Central memory CD8-positive, alpha-beta T cell (primary cell): ENCODE results near the gene GJA3.
"Not testable (repeated sequence)": the region's sequence is repeated elsewhere in the genome, so short reads cannot be mapped to it uniquely, and the experiment has no call there.

Experiments
- ATAC-seq: fragments of 150-1000 bp; cut with Tn5 transposase; replicated peaks from 2 replicates; pipeline ENCODE4 v1.10.0; 2022; ENCODE audit warnings: mild to moderate bottlenecking, moderate FRiP score, moderate number of reproducible peaks; ENCODE audit not compliant: poor library complexity, severe bottlenecking; ENCODE audit errors: extremely low read depth
- DNase-seq, 2 donors: peaks; one replicate each; pipeline ENCODE4 v3.0.0; 2021; ENCODE audit warnings: low spot score in 2 of 2
- H3K27ac Mint-ChIP-seq: one replicate; pipeline ENCODE4 v1.8.0; 2022; ENCODE audit warnings: low read depth, mild to moderate bottlenecking, moderate library complexity, mixed read lengths
- H3K27me3 Mint-ChIP-seq: one replicate; pipeline ENCODE4 v1.8.0; 2022; ENCODE audit warnings: mixed read lengths
- H3K36me3 Mint-ChIP-seq: one replicate; pipeline ENCODE4 v1.8.0; 2022; ENCODE audit warnings: mild to moderate bottlenecking, moderate library complexity, mixed read lengths; ENCODE audit not compliant: insufficient read depth
- H3K4me1 Mint-ChIP-seq: one replicate; pipeline ENCODE4 v1.8.0; 2022; ENCODE audit warnings: mixed read lengths
- H3K4me3 Mint-ChIP-seq: one replicate; pipeline ENCODE4 v1.8.0; 2022; ENCODE audit warnings: mild to moderate bottlenecking, moderate library complexity, mixed read lengths
- H3K9me3 Mint-ChIP-seq: one replicate; pipeline ENCODE4 v1.8.0; 2022; ENCODE audit warnings: mixed read lengths

Gene GJA3

GRCh38 chr13:20157151-20157796 is 3.6 kb downstream of the GJA3 start:
- DNase-seq, result no peak
- Mint-ChIP-seq H3K27ac (no peak overlapping the region), H3K4me3 (no peak overlapping the region), H3K36me3 (no peaks in the 10 kb centered on the region), H3K27me3 (peaks cover 47% of the 10 kb centered on the region), H3K4me1 (peaks cover 8% of the 10 kb centered on the region), H3K9me3 (no peaks in the 10 kb centered on the region)
- ATAC-seq, result no peak

DNA sequence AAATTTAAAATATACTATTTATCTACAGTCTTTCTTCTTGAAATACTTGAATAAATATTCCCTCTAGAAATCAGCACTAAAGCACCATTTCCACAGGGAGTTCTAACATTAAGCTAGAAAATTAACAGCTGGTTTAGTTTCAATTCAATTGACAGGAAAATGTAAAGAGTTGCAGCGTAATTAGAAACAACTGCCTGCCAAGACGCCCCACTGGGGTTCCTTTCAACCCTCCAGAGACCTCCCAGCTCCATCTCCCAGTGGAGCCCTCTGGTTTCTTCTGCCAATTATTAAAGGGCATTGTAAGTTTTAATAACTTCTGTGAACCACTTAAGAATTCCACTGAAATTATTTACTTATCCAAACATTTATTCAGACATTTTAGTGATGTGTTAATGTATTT is 4.2 kb downstream of the GJA3 start:
- H3K9me3 Mint-ChIP-seq, result no peaks in the 10 kb centered on the region
- ATAC-seq (no peak), DNase-seq (no peak)
- H3K27ac Mint-ChIP-seq, result no peak overlapping the region
- peaks cover 8% of the 10 kb centered on the region for H3K4me1 Mint-ChIP-seq
- H3K4me3 Mint-ChIP-seq, result no peak overlapping the region
- peaks cover 45% of the 10 kb centered on the region for H3K27me3 Mint-ChIP-seq
- no peaks in the 10 kb centered on the region for H3K36me3 Mint-ChIP-seq

DNA sequence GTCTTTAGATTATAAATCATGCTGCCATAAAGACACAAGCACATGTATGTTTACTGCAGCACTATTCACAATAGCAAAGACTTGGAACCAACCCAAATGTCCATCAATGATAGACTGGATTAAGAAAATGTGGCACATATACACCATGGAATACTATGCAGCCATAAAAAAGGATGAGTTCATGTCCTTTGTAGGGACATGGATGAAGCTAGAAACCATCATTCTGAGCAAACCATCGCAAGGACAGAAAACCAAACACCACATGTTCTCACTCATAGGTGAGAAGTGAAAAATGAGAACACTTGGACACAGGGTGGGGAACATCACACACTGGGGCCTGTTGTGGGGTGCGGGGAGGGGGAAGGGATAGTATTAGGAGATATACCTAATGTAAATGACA is 7.6 kb downstream of the GJA3 start:
- H3K9me3 Mint-ChIP-seq, ATAC-seq, H3K36me3 Mint-ChIP-seq, DNase-seq, H3K4me3 Mint-ChIP-seq, H3K27ac Mint-ChIP-seq, H3K4me1 Mint-ChIP-seq: not testable (repeated sequence)
- peaks cover 59% of the 10 kb centered on the region for H3K27me3 Mint-ChIP-seq

GRCh38 chr13:20151612-20152011 is 9.2 kb downstream of the GJA3 start:
- no peak overlapping the region for H3K27ac Mint-ChIP-seq
- H3K4me1 Mint-ChIP-seq, result no peaks in the 10 kb centered on the region
- no peak overlapping the region for H3K4me3 Mint-ChIP-seq
- no peak for DNase-seq
- H3K27me3 Mint-ChIP-seq, result peaks cover 56% of the 10 kb centered on the region
- no peak for ATAC-seq
- no peaks in the 10 kb centered on the region for H3K36me3 Mint-ChIP-seq
- H3K9me3 Mint-ChIP-seq, result no peaks in the 10 kb centered on the region

- Mint-ChIP-seq H3K36me3 (no peaks in the 10 kb centered on the region), H3K4me1 (no peaks in the 10 kb centered on the region), H3K9me3 (no peaks in the 10 kb centered on the region), H3K27me3 (peaks cover 58% of the 10 kb centered on the region), H3K4me3 (no peak overlapping the region), H3K27ac (no peak overlapping the region)
- ATAC-seq (no peak), DNase-seq (no peak)
These were observed 9.8 kb downstream of the GJA3 start for GRCh38 chr13:20151016-20151415.

DNA sequence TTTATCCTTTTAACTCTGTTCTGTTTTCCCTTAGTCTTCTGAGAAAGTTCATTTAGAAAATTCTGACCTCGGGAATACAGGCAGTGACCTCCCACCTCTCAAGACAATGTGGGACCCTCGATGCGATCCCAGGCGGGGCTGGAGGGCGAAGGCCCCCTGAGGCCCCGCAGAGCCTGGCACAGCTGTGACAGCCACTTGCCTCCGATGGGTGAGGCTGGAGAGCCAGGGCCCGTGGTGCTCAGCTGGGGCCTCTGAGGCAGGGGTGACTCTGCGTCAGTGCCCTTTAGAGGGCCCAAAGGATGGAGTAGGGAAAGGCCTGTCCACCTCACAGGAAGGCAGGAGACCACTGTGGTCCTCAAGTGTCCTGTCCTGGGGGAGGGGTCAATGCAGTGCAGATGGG is 10.3 kb downstream of the GJA3 start:
- Mint-ChIP-seq H3K36me3 (no peaks in the 10 kb centered on the region), H3K27me3 (peaks cover 63% of the 10 kb centered on the region), H3K4me3 (no peak overlapping the region), H3K9me3 (no peaks in the 10 kb centered on the region), H3K27ac (no peak overlapping the region), H3K4me1 (no peaks in the 10 kb centered on the region)
- DNase-seq, result no peak
- no peak for ATAC-seq

DNA sequence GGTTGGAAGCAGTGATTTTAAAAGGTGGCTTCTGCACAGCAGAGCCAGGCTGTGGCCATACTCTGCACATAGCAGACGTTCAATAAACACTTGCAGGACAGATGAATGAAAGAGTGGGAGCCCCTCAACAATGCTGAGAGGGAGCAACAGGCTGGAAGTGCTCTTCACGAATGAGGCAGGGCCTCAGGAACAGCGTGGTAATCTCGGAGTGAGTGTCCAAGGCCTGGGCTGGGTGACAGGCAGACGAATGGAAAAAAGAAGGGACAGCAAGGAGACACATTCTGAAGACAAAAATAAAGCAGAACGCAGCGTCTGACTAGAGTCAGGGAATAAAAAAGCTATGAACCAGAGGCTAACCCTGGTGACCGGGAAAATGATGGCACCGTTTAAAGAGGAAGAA is 11.1 kb downstream of the GJA3 start:
- no peaks in the 10 kb centered on the region for H3K4me1 Mint-ChIP-seq
- no peak for ATAC-seq
- H3K36me3 Mint-ChIP-seq, result no peaks in the 10 kb centered on the region
- no peak overlapping the region for H3K4me3 Mint-ChIP-seq
- H3K27me3 Mint-ChIP-seq, result peaks cover 62% of the 10 kb centered on the region
- H3K27ac Mint-ChIP-seq, result no peak overlapping the region
- no peak for DNase-seq
- H3K9me3 Mint-ChIP-seq, result no peaks in the 10 kb centered on the region

DNA sequence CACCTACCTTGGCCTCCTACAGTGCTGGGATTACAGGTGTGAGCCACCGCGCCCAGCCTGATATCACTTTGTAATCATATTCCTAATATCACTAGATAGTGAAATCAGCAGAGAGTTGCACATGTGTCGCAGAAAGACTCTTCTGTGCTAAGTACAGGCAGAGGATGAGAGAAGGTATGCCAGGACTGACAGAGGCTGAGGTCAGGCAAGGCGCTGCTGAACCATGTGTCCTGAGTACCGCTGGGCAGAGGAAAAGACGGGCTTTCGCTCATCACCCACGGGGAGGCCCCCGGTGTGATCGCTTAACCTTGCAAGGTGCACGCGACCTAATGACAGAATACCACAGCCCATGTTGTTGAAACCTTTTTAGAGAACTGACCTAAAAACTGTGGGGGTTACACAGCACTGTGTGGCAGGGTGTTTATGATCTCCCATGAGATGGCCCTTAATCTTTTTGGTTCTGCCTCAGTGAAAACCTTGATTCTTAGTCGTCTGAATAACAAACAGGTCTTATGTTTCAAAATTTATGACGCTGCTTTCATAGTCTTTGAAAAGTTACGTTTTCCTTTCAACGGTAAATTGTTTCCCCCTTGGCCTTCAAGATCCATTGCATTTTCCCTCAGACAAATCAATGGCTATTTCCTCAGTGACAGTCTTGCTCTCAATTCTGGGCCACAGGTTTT is 12.2 kb downstream of the GJA3 start:
- H3K27ac Mint-ChIP-seq, result no peak overlapping the region
- H3K36me3 Mint-ChIP-seq, result no peaks in the 10 kb centered on the region

GRCh38 chr13:20146381-20146780 is 14.5 kb downstream of the GJA3 start:
- no peak for DNase-seq
- H3K27me3 Mint-ChIP-seq, result peaks cover 74% of the 10 kb centered on the region
- H3K4me3 Mint-ChIP-seq, result no peak overlapping the region
- H3K27ac Mint-ChIP-seq, result no peak overlapping the region
- H3K9me3 Mint-ChIP-seq, result no peaks in the 10 kb centered on the region
- H3K36me3 Mint-ChIP-seq, result no peaks in the 10 kb centered on the region
- H3K4me1 Mint-ChIP-seq, result no peaks in the 10 kb centered on the region
- no peak for ATAC-seq

More for the DNA sequence above, 12.2 kb downstream of the GJA3 start:
- ATAC-seq (no peak), DNase-seq (no peak)
- H3K9me3 Mint-ChIP-seq, result no peaks in the 10 kb centered on the region
- no peak overlapping the region for H3K4me3 Mint-ChIP-seq
- peaks cover 63% of the 10 kb centered on the region for H3K27me3 Mint-ChIP-seq
- H3K4me1 Mint-ChIP-seq, result no peaks in the 10 kb centered on the region

DNA sequence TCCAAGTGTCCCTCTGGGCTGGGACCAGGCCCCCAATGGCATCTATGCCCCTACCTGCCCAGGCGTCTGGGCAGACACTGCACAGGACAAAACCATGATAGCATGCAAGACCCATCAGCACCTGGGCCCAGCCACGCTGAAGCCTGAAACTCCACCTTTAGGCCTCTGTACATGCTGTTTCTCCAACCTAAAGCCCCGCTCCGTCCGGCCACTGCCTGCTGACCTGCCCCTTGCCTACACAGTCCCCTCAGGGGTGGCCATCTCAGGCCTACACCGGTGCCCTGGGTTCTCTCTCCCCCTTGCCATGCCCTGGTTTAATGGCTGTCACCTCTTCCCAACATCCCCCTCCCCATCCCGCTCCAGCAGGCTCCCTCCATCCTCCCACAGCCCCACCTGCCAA is 15.3 kb downstream of the GJA3 start:
- Mint-ChIP-seq H3K27me3 (peaks cover 74% of the 10 kb centered on the region), H3K4me3 (no peak overlapping the region), H3K9me3 (no peaks in the 10 kb centered on the region), H3K27ac (no peak overlapping the region), H3K36me3 (no peaks in the 10 kb centered on the region), H3K4me1 (no peaks in the 10 kb centered on the region)
- ATAC-seq (no peak), DNase-seq (no peak)

- Mint-ChIP-seq H3K27ac (no peak overlapping the region), H3K4me3 (no peak overlapping the region)
These were observed 16.6 kb downstream of the GJA3 start for GRCh38 chr13:20144141-20144850.

GRCh38 chr13:20142927-20143480 is 17.8 kb downstream of the GJA3 start:
- no peak for ATAC-seq
- H3K4me3 Mint-ChIP-seq, result no peak overlapping the region
- peaks cover 62% of the 10 kb centered on the region for H3K27me3 Mint-ChIP-seq
- no peaks in the 10 kb centered on the region for H3K9me3 Mint-ChIP-seq
- no peaks in the 10 kb centered on the region for H3K36me3 Mint-ChIP-seq
- DNase-seq, result no peak
- no peak overlapping the region for H3K27ac Mint-ChIP-seq
- no peaks in the 10 kb centered on the region for H3K4me1 Mint-ChIP-seq

More at GRCh38 chr13:20144141-20144850, 16.6 kb downstream of the GJA3 start:
- H3K36me3 Mint-ChIP-seq, result no peaks in the 10 kb centered on the region
- no peaks in the 10 kb centered on the region for H3K9me3 Mint-ChIP-seq
- ATAC-seq (no peak), DNase-seq (no peak)
- peaks cover 69% of the 10 kb centered on the region for H3K27me3 Mint-ChIP-seq
- no peaks in the 10 kb centered on the region for H3K4me1 Mint-ChIP-seq
